ENCODE data around the gene TRAF6. TPM values are rescaled to one million over a fixed set of nuclear protein-coding genes. Genes with fewer than 3 reads are reported as not detected.

Gene TRAF6
- total RNA-seq, 3 donors from 2014 or later (not counting 1 experiment from before 2014, with no cell fraction given) = 37.9 to 43.3 (median 40.2) TPM

GRCh38 chr11:36475192-36475591 is 34.9 kb downstream of the TRAF6 start:
- Mint-ChIP-seq H3K27me3 (ENCODE audit: low read depth in 2 of 2) (no peaks in the 10 kb centered on the region), H3K36me3 (no peaks in the 10 kb centered on the region), H3K4me1 (peaks cover 10 to 29% of the 10 kb centered on the region in 2 donors), H3K27ac (peak overlapping the region in 1 of 2 donors; percentile 89), H3K4me3 (no peak overlapping the region), H3K9me3 (no peaks in the 10 kb centered on the region)
- TF ChIP-seq CTCF (IDR thresholded peaks at IDR 0.05) = no peak
- no peaks in the 10 kb centered on the region for H3K36me3 ChIP-seq (ENCODE audit: control insufficient read depth, insufficient read depth, low read length)
- no peak for DNase-seq
- H3K9me3 ChIP-seq (ENCODE audit: control insufficient read depth, insufficient read depth, low read length) = no peaks in the 10 kb centered on the region
- no peak overlapping the region for H3K27ac ChIP-seq (ENCODE audit: low read length)
- H3K27me3 ChIP-seq (ENCODE audit: control insufficient read depth, insufficient read depth, low read length) = no peaks in the 10 kb centered on the region
- intact Hi-C loops (cut with micrococcal nuclease) = loop anchor here (5.0 kb wide), 1 partner anchor 858 kb away; the partner anchor contains the start of gene FJX1
- H3K4me1 ChIP-seq (ENCODE audit: control insufficient read depth, insufficient read depth, low read length) = no peaks in the 10 kb centered on the region
- H3K4me3 ChIP-seq (ENCODE audit: low read length) = no peak overlapping the region
- no peak for ATAC-seq
- WGBS (ENCODE audit: insufficient coverage) = 67% methylated on average over 1 of the region's 1 CpG

DNA sequence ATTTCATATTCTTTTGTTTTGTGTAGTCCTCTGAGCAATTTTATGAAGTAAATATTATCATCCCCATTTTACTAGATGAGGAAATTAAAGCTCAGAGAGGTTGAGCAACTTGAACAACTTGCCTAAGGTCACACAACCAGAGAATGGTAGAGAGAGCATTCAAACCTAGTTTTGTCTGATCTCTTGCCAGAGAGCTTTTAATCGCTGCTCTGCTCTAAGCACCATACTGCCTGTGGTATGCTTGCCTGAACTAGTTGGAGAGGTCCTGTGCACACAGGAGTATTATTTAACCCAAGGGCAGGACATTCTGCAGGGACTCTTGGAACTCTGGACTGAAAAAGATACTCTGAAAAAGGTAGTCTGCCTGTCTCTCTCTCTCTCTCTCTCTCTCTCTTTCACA is 38.5 kb downstream of the TRAF6 start:
- no peak overlapping the region for H3K27ac ChIP-seq (ENCODE audit: low read length)
- no peak for TF ChIP-seq CTCF (IDR thresholded peaks at IDR 0.05)
- Mint-ChIP-seq H3K9me3 (no peaks in the 10 kb centered on the region), H3K36me3 (no peaks in the 10 kb centered on the region), H3K4me1 (peaks cover 36 to 48% of the 10 kb centered on the region in 2 donors), H3K27ac (peak overlapping the region; percentile 23 to 89), H3K4me3 (no peak overlapping the region), H3K27me3 (ENCODE audit: low read depth in 2 of 2) (no peaks in the 10 kb centered on the region)
- H3K9me3 ChIP-seq (ENCODE audit: control insufficient read depth, insufficient read depth, low read length) = no peaks in the 10 kb centered on the region
- no peak overlapping the region for H3K4me3 ChIP-seq (ENCODE audit: low read length)
- peaks cover 4% of the 10 kb centered on the region for H3K4me1 ChIP-seq (ENCODE audit: control insufficient read depth, insufficient read depth, low read length)
- no peak for ATAC-seq
- DNase-seq = no peak
- intact Hi-C loops (cut with micrococcal nuclease) = no loop called here
- H3K27me3 ChIP-seq (ENCODE audit: control insufficient read depth, insufficient read depth, low read length) = no peaks in the 10 kb centered on the region
- peaks cover 6% of the 10 kb centered on the region for H3K36me3 ChIP-seq (ENCODE audit: control insufficient read depth, insufficient read depth, low read length)
- 100% methylated on average over 1 of the region's 1 CpG for whole genome bisulfite sequencing (ENCODE audit: insufficient coverage)

DNA sequence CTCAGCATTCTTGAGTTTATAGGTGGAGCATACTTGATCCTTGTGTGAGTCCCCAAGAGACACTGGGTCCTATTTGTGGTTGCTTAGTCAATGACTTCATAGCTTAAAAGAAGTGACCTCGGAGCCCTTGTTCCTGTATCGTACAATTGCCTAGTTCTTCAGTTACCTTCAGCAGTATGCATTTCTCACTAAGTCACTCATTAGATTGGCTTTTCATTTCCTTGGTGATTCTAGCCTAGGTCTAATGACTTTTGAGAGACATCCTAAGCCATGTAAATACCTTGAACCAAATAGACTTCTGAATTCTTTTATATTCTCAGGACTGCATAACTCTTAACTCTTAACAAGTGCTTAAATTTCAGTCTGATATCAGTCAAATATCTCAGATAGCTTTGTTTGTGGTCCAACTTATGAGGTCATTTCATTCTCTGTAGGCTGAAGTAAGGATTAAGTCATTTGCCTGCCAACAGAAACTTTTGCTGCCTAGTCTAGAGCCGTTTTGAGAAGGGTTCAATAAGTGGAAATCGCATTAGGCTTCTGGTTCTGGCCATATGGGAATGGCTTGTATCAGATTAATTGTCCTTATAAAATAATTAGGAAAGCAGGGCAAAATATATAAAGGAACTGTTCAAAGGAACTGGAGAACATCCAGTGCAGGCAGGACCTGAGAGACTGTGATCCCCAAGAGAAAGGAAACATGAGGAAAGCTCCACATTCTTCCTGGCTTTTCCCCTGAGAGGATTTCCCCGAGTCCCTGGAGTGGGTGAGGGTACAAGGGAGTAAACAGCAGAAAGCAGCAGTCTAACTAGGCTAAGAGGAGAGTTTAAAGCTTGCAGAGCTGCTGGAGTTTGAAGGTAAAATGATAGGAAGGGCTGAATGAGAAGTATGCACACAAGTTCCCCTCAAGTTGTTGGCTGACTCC is 39.9 kb downstream of the TRAF6 start:
- peaks cover 48 to 62% of the 10 kb centered on the region in 2 donors for H3K4me1 Mint-ChIP-seq
- Histone ChIP-seq H3K36me3 (ENCODE audit: control insufficient read depth, insufficient read depth, low read length) (peaks cover 8% of the 10 kb centered on the region), H3K27ac (ENCODE audit: low read length) (no peak overlapping the region), H3K27me3 (ENCODE audit: control insufficient read depth, insufficient read depth, low read length) (no peaks in the 10 kb centered on the region), H3K9me3 (ENCODE audit: control insufficient read depth, insufficient read depth, low read length) (no peaks in the 10 kb centered on the region), H3K4me3 (ENCODE audit: low read length) (no peak overlapping the region), H3K4me1 (ENCODE audit: control insufficient read depth, insufficient read depth, low read length) (peaks cover 4% of the 10 kb centered on the region)
- H3K27ac Mint-ChIP-seq = peak overlapping the region; percentile 80 to 89
- H3K36me3 Mint-ChIP-seq = peaks cover 10% of the 10 kb centered on the region
- H3K9me3 Mint-ChIP-seq = no peaks in the 10 kb centered on the region
- WGBS (ENCODE audit: insufficient coverage) = 71% methylated on average over 5 of the region's 5 CpGs
- no peak overlapping the region for H3K4me3 Mint-ChIP-seq
- ATAC-seq = peak in 1 of 3 donors; percentile 34
- intact Hi-C loops (cut with micrococcal nuclease) = no loop called here
- TF ChIP-seq CTCF (IDR thresholded peaks at IDR 0.05) = no peak
- no peaks in the 10 kb centered on the region for H3K27me3 Mint-ChIP-seq (ENCODE audit: low read depth in 2 of 2)
- DNase-seq = no peak

Data from natural killer cell (primary cell).